NCI-H1694 (cell line): ENCODE measurements around the gene CDH5.

ENCODE experiments used
- DNase-seq: peaks from one replicate; lab custom pipeline; 2025; lab: John Stamatoyannopoulos, UW

Gene CDH5

GRCh38 chr16:66391726-66392670 is 25.5 kb downstream of the CDH5 start:
- DNase-seq, result no peak

GRCh38 chr16:66395806-66396555 is 29.5 kb downstream of the CDH5 start:
- no peak for DNase-seq

DNA sequence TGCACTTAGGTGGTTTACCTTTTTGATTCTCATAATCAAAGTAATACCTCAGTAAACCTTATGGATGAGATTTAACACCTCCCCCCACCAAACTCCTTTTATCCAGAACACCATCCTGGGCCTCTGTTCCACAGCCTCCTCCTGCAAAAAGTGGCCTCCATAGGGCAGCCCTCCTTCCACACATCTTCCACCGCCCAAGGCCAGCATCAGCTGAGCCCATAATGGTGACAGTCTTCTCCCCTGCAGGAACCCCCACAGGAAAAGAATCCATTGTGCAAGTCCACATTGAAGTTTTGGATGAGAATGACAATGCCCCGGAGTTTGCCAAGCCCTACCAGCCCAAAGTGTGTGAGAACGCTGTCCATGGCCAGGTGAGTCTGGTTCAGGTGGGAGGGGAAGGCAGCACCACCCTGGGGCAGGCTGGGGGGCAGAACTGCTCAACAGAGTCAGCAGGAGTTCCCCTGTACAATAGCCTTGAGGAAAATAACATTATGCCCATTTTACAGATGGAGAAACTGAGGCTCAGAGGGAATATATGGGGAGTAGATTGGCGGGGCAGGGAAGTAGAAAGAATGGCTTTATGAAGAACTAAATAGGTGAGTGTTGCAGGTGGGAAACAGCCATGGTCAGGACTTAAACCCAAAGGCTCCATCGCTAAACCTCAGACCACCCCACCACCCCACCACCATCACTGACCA is 31.4 kb downstream of the CDH5 start:
- DNase-seq, result no peak

DNA sequence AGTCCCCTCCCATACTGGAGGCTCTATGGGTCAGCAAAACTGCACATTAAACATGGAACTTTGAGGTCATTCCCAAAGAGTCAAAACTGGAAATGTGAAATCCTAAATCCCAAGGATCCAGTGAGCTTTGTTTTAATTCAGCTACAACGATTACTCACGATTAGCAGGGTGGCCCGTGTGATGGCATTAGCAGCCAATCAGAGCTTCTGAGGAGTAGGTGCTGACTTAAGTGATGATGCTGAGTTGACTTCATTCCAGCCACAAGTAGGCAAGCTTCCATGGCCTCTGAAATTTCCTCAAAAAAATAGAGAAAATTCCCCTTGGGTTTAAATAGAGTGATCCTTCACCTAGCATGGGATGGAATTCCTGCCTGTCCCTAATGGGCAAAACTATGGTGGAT is 32.5 kb downstream of the CDH5 start:
- DNase-seq, result no peak

GRCh38 chr16:66399930-66400329 is 33.4 kb downstream of the CDH5 start:
- DNase-seq, result peak; percentile 56

DNA sequence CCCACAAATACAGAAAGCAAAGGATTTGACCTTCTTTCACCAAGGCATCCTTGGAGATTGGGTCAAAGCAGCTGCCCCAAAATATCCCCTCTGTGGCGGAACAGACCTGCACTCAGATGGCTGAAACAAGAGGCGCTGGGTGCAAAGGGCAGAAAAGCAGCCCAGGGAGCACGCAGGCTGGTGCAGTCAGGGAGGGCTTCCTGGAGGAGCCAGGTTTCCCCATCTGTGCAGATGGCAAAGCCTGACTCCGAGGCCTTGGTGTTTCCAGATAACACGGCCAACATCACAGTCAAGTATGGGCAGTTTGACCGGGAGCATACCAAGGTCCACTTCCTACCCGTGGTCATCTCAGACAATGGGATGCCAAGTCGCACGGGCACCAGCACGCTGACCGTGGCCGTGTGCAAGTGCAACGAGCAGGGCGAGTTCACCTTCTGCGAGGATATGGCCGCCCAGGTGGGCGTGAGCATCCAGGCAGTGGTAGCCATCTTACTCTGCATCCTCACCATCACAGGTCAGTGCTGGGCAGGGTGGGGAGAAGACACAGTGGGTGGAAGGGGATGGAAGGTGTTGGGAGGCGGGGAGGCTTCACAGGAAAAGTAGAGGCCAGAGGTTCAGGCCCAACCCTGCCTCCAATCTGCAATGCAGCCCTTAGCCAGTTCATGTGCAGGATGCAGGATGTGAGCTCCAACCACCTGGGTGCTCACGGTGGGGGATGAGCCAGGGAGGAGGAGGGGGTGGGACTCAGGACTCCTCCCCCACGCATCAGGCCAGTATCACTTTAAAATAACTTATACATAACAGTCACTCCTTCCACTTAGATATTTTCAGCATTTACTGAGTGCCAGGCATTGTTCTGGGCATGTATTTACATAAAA is 34.3 kb downstream of the CDH5 start:
- no peak for DNase-seq

DNA sequence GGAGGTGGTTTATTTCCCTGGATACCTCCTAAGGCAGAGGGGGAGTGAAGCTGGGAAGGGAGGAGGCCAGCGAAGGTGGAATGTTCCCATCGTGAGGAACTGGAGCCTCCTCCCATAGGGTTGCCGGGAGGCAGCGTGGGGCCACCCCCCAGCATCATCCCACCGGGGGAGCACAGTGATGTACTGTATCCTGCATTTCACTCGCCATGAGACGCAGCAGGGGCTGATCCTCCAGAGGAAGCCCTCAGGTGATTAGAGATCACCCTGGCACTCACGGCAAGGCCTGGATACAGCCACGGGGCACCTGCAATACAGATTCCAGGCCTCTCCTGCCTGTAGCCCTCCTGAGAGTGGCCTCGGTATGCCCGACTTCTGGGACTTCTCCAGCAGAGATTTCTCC is 35.1 kb downstream of the CDH5 start:
- DNase-seq, result no peak

- DNase-seq, result no peak
Measured at GRCh38 chr16:66402166-66402565, 35.7 kb downstream of the CDH5 start.

GRCh38 chr16:66402591-66403230 is 36.2 kb downstream of the CDH5 start:
- no peak for DNase-seq

GRCh38 chr16:66403531-66404145 is 37.1 kb downstream of the CDH5 start:
- no peak for DNase-seq

DNA sequence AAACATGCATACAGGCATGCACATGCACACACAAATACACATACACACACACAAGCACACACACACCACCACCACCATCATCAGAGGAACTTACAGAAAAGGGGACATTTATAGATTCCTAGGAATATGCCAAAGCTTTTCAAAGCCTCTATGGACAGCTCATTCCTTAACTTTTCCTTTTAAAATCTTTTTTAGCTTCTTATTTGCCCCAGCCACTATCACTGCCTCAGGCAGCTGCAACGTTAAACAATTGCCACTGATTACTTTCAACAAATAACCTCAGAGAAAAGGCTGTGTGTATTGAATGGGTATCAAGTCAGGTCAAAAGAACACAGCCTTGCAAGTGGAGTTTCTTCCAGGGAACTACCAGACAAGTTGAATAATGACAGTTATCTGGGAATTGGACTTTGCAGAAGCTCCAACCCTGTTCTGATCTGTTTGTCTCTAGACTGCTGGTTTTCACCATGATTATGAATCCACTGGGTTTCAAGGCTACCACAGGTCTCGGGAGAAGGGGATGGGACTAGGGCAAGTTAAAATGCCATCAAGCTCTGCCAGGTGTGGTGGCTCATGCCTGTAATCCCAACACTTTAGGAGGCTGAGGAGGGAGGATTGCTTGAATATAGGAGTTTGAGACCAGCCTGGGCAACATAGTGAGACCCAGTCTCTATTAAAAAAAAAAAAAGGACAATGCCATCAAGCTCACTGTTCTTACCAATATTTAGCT is 38.7 kb downstream of the CDH5 start:
- DNase-seq, result no peak

DNA sequence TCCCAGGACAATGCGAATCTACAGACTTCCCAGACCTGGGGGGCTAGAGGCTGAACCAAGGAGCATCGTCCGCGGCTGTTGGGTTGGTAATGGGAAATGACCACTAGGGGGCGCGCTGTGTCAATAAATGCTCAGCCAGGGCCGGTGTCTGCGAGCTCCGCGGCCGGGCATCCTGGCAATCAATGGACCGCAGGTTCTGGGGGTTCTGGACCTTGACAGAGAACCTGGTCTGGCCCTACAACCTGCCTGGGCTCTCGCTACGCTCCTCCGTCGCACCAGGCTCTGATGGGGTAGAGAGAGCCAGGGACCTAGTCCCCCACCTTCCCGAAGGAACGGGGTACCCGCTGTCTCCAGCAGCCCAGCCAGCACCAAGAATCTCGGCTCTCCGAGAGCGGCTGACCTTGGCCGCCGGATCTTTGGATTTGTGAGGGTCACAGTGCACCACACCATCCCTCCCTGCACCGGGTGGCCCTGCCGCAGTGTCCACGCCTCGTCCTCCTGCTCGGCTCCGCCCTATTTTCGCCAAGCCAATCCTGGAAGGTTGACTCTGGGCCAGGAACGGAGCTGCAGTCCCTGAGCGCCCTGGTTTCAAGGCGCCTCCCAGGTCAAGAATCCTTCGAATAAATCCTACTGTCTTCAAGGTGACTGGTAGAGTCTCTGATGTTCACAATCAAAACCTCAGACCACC is 40.2 kb downstream of the CDH5 start:
- DNase-seq, result peak; percentile 64

- no peak for DNase-seq
Measured at GRCh38 chr16:66408163-66409048, 41.9 kb downstream of the CDH5 start.

DNA sequence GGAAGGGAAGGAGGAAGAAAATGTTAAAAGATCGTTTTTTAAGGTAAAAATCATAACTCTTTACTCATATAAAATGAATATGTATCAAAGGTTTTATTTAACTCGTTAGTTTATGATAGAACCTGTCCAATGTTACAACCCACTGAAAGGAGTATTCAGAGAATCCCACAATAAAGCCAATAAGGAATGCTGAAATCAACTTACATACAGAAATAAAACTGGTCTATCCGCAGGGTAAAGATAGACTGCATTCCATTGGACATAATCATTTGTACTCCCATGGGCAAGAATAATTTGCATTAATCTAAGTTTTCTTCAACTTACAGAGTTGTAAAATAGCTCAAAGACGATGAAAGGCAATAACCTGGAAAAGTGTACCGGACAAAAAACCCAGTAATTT is 42.7 kb downstream of the CDH5 start:
- no peak for DNase-seq

GRCh38 chr16:66412182-66412581 is 45.7 kb downstream of the CDH5 start:
- no peak for DNase-seq

DNA sequence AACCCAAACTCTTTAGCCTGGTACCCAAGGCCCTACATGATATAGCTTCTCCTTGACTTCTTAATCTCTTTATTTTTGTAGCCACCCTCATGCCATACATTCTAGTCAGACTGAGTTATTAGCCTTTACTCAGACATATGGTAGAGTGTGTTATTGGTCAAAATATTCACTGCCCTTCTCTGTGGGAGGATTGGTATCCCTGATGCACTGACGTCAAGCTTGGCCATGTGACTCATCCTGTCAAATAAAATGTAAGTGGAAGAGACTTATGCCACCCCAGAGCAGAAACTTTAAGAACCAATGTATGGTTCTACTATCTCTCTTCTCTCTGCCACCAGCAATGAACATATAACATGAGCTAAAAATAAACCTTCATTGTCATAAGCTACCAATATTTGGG is 48.4 kb downstream of the CDH5 start:
- DNase-seq, result no peak

DNA sequence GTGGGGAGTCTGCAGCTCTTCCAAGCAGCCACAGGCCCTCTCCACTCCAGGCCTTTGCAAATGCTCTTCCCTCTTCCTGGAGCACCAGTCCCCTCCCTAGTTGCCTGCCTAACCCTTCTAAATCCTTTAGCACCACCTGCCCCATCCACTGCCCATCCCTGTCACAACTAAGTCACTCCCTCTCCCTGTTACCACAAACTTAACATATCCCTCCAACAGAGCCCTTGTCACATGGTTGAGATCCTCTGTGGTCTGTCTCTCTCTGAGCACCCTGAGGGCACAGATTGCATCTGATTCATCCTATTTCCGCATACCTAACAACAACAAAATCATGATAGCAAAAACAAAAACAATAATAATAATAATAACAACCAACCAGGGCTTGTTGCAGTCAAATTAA is 49.6 kb downstream of the CDH5 start:
- DNase-seq, result no peak

- DNase-seq, result no peak
Measured at GRCh38 chr16:66416939-66417700, 50.6 kb downstream of the CDH5 start.
